PC-3 (cell line): ENCODE results near the gene LYSET.

Experiments used
- EZH2 ChIP-seq: fragments of 300-600 bp; sonication (generic); IDR thresholded peaks from one replicate; pipeline ENCODE4 v1.6.1; 2017; ENCODE audit warnings: antibody characterized with exemption, mild to moderate bottlenecking, low read length; ENCODE audit not compliant: unreplicated experiment
- EZH2phosphoT487 ChIP-seq: fragments of 300-600 bp; sonication (generic); IDR thresholded peaks from 2 replicates; pipeline ENCODE4 v1.6.1; 2018; ENCODE audit warnings: mild to moderate bottlenecking, antibody characterized with exemption, low read length, borderline replicate concordance
- TF ChIP-seq, protein P1 (sequence below): fragments of 300-600 bp; sonication (generic); conservative IDR thresholded peaks from 2 replicates; pipeline ENCODE4 v1.5.1; 2017; ENCODE audit warnings: antibody characterized with exemption, low read depth, mild to moderate bottlenecking, low read length

DNA sequence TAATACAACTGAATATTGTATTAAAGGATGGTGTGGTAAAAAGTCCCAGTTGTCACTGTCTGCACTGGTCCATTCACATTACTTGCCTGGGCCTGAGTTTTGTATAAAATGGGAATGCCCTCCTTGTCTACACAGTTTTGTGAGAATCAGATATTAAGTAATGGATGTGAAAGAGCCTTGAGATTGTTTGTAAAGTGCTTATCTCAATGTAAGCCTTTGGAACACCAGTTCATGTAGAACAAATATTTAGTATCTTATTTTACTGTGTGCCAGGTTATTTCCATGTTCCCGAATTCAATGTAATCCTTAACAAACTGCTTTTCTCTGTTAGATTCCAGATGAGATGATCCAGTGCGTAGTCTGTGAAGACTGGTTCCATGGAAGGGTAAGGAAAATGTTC is 29.5 kb downstream of the LYSET start:
- TF ChIP-seq, protein P1, sequence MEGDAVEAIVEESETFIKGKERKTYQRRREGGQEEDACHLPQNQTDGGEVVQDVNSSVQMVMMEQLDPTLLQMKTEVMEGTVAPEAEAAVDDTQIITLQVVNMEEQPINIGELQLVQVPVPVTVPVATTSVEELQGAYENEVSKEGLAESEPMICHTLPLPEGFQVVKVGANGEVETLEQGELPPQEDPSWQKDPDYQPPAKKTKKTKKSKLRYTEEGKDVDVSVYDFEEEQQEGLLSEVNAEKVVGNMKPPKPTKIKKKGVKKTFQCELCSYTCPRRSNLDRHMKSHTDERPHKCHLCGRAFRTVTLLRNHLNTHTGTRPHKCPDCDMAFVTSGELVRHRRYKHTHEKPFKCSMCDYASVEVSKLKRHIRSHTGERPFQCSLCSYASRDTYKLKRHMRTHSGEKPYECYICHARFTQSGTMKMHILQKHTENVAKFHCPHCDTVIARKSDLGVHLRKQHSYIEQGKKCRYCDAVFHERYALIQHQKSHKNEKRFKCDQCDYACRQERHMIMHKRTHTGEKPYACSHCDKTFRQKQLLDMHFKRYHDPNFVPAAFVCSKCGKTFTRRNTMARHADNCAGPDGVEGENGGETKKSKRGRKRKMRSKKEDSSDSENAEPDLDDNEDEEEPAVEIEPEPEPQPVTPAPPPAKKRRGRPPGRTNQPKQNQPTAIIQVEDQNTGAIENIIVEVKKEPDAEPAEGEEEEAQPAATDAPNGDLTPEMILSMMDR: no peak
- TF ChIP-seq EZH2 (no peak), EZH2phosphoT487 (no peak)
